Activated CD4-positive, alpha-beta T cell treated with anti-CD3 and anti-CD28 coated beads, Interleukin-2, Interleukin-6, amounts not matched to agents 100 ng/mL and 50 ng/mL, durations not matched to agents 16 hours and 8 hours (primary cell): ENCODE measurements around the gene BSN.
A peak's percentile ranks its signal among the peaks of the same experiment; 100 is the strongest.

ENCODE experiments used
- DNase-seq: peaks from one replicate; pipeline ENCODE4 v3.0.0-alpha.2; 2020

The BSN gene

DNA sequence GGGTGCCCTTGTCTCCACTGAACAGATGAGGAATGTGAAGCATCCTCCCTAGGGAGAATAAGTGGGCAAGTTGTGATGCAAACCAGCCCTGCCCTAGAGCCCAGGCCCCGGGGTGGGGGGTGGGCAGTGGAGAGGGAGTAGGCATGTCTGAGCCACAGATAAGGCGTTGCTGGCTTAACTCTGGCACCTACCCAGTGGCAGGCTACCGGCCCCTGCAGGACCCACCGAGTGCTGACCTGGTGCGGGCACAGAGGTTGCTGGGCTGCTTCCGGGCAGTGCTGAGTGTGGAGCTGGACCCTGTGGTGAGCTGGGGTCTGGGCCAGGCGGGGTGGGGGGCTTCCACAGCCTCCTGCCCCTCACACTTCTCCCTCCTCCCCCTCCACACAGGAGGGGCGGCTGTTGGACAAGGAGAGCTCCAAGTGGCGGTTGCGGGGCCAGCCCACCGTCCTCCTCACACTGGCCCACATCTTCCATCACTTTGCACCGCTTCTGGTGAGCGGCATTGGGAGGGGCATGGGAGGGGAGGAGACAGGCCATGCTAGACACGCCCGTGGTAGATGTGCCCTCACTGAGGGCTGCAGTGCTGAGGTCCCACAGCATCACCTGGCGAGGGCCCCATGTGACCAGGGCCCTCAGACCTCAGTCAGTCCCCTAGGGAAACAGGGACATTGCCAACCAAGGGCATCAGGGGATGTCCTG is 145.2 kb downstream of the BSN start:
- DNase-seq: no peak

DNA sequence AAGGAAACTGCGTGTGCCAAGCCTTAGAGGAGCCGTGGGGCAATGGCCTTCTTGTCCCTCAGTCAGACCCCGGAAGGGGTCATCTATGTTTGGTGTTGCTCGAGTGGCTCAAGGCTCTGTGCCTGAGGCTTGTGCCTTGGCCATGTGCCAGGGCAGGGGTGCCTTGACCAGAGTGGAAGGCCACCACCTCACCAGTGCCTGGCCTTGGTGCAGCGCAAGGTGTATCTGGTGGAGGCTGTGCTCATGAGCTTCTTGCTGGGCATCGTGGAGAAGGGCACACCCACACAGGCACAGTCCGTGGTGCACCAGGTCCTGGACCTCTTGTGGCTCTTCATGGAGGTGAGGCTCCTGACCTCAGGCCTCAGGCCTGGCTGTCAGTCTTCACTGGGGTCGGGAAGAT is 145.7 kb downstream of the BSN start:
- DNase-seq: no peak

GRCh38 chr3:49700453-49701128 is 146.3 kb downstream of the BSN start:
- no peak for DNase-seq

- no peak for DNase-seq
These were observed 147.3 kb downstream of the BSN start for GRCh38 chr3:49701388-49702077.

GRCh38 chr3:49702672-49703071 is 148.4 kb downstream of the BSN start:
- DNase-seq: no peak

DNA sequence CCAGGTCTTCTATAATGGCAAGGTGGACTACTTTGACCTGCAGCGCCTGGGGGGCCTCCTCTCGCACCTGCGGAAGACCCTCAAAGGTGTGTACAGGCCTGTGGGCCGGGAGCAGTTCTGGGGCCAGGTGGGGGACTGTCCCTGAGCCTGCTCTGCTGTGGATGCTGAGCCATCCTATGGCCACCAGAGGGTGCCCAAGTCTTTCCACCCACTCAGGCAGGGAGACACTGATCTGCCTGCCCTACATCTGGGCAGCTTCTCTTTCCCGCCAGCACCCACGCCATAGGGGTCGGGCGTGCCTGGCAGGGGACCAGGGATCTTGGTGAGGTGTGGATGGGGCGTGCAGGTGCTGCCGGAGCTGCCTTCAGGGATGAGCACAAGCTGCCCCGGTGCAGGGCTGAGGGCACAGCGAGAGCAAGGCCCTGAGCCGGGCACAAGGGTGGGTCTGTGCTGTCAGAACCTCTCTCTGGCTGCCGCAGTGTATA is 149.2 kb downstream of the BSN start:
- DNase-seq: peak; percentile 73

DNA sequence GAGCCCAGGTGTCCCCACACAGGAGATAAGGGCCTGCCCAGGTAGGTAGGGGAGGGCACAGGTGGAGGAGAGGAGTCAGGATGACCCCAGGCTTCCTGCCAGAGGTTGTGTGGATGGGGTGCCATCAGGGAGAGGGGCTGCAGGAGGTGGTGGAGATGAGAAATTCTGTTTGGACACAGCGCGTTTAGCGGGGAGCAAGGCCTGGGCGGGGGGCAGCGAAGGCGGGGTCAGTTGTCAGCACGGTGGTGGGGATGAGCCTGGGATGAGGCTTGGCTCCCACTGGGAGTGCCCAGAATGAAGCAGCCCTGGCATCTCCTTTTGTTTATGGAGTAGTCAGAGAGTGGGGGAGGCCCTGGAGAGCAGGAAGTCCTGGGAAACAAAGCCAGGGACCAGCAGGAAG is 149.7 kb downstream of the BSN start:
- DNase-seq: no peak

GRCh38 chr3:49704629-49705028 is 150.4 kb downstream of the BSN start:
- no peak for DNase-seq

GRCh38 chr3:49705390-49705960 is 151.2 kb downstream of the BSN start:
- DNase-seq: no peak

DNA sequence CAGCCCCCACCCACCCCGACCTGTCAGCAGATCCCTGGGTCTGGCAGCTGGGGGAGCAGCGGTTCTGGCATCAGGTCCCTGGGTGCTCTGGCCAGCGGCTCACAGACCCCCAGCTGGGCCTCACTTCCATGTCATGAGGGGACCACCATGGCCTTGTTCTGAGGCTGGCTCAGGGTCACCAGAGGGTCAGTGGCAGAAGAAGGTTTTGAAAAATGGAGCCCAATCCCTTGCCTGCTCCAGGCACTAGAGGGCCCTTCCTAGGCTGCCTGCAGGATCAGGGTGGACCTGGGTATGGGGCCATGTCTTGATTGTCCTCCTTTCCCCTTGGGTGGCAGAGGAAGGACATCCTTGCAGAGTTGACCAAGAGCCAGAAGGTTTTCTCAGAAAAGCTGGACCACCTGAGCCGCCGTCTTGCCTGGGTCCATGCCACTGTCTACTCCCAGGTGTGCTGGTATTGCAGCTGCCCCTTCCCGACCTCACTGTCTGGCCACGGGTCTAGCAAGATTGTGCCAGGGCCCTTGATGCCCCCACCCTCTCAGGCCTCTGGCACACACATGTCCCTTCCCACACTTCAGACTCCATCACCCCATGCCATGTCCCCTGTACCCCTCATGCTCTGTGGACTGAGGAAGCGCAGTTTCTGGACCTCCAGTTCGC is 152.3 kb downstream of the BSN start:
- DNase-seq: no peak

GRCh38 chr3:49707113-49707480 is 152.8 kb downstream of the BSN start:
- DNase-seq: no peak

DNA sequence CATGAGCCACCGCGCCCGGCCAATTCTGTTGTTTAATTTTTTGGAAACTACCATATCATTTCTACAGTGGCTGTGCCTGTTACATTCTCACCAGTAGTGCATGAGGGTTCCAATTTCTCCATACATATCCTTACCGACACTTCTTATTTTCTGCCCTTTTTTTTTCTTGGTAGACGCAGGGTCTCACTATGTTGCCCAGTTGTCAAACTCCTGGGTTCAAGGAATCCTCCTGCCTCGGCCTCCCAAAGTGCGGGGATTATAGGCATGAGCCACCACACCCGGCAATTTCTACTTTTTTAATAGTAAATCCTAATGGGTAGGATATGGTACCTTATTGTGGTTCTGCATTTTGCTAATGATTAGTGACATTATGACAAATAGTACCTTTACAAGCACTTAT is 155.6 kb downstream of the BSN start:
- no peak for DNase-seq

DNA sequence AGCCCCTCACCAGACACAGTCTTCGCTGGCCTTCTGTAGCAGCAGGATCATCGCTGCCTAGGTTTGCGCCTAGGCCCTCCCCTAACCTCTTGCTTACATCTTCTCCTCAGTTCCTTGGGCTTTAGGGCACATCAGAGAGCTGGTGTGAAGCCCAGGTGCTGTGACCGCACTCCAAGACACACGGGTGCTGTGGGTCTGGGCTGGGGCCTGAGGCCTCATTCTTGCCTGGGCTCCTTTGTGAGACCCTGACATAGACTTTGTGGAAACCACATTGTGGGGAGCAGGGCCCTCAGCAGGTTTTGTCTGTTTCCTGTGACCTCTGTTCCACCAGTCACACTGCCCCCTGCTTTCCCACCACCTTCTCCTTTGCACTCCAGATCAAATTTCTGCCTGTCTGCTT is 157.2 kb downstream of the BSN start:
- no peak for DNase-seq

- DNase-seq: no peak
These were observed 157.9 kb downstream of the BSN start for GRCh38 chr3:49712166-49712565.

- no peak for DNase-seq
These were observed 158.5 kb downstream of the BSN start for GRCh38 chr3:49712631-49713317.

GRCh38 chr3:49713336-49714105 is 159.2 kb downstream of the BSN start:
- DNase-seq: no peak

DNA sequence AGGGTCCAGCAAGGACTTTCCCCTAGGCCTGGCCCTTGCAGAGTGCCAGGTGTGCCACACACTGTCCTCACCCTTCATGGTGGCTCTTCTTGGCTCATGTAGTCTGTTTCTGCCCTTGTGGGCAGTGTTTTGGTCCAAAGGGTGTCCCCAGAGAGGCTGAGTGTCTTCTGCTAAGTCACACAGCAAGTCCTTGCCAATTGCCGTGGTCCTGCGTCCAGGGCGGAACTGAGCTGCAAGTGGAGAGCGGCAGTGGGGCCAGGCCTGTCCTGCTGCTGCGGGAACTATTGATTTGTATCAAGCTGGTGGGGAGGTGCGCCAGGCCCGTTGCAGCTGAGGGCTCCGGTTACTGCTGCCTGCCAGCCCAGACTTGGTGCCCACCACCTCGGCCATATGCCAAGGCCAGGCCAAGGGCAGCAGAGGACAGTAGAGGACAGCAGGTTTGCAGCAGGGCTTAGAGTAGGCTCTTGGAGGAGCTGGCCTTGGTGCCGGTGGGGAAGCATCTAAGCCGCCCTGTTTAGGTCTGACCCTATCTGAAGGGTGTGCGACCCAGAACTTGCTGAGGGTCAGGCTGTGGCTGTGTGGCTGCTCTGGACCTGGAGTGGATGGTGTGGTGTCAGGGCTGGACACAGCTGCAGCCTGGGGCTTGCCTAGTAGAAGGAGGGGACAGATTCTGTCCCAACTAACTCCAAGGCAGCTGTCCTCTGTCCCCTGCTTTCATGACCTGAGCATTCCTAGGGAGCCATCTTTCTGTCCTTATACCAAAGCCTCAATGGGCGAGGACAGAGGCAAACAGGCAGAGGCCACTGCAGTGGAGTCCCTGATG is 160.7 kb downstream of the BSN start:
- no peak for DNase-seq

DNA sequence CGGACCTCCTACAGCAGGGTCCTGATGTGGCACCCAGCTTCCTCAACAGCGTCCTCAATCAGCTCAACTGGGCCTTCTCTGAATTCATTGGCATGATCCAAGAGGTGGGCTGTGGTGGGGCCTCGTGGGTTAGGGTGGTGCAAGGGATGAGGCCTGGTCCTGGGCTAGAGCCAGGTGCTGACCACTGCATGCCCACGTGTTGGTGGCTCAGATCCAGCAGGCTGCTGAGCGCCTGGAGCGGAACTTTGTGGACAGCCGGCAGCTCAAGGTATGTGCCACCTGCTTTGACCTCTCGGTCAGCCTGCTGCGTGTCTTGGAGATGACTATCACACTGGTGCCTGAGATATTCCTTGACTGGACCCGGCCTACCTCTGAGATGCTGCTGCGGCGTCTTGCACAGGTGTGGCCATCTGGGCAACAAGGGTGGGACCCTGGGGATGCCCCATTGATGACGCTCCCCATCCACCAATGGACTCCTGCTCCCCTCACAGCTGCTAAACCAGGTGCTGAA is 161.4 kb downstream of the BSN start:
- no peak for DNase-seq

- DNase-seq: no peak
These were observed 161.9 kb downstream of the BSN start for GRCh38 chr3:49716169-49716568.

GRCh38 chr3:49716691-49717210 is 162.5 kb downstream of the BSN start:
- no peak for DNase-seq
